ENCODE measurements around the gene LY6G6F.

The LY6G6F gene, protein sequence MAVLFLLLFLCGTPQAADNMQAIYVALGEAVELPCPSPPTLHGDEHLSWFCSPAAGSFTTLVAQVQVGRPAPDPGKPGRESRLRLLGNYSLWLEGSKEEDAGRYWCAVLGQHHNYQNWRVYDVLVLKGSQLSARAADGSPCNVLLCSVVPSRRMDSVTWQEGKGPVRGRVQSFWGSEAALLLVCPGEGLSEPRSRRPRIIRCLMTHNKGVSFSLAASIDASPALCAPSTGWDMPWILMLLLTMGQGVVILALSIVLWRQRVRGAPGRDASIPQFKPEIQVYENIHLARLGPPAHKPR

GRCh38 chr6:31706599-31706998 lies at the start of gene LY6G6F:
Gene LY6G6F, plus strand, starts transcription at chr6:31706866. Its CDS starts 41 bp downstream, at chr6:31706907.
- DNase-seq: no peak

DNA sequence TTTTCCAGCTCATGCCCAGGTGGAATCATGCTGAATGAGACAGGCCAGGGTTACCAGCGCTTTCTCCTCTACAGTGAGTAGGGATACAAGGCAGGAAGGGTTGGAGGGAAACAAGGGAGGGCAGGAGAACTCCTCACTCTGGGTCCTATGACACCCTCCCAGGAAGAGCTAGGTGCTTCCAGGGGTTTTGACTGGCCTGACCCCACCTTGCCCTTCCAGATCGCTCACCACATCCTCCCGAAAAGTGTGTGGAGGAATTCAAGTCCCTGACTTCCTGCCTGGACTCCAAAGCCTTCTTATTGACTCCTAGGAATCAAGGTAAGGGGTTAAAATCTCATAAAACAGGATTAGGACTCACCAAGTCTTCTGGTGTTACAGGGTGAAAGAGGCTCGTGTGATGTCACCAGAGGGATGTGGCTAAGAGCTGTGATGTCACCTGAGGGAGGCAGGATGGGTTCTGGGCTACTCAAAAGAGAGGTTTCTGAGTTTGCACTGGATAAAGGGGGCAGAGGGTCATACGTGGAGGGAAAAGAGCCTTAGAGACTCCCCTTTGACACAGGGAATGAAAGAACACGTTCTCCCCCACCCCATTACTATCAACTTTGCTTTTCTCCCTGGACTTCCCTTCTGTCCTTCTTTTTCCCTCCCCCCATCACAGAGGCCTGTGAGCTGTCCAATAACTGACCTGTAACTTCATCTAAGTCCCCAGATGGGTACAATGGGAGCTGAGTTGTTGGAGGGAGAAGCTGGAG lies 49.1 kb upstream of the LY6G6F start:
- no peak for DNase-seq

- DNase-seq: no peak
Measured at GRCh38 chr6:31658158-31658688, 48.4 kb upstream of the LY6G6F start.

DNA sequence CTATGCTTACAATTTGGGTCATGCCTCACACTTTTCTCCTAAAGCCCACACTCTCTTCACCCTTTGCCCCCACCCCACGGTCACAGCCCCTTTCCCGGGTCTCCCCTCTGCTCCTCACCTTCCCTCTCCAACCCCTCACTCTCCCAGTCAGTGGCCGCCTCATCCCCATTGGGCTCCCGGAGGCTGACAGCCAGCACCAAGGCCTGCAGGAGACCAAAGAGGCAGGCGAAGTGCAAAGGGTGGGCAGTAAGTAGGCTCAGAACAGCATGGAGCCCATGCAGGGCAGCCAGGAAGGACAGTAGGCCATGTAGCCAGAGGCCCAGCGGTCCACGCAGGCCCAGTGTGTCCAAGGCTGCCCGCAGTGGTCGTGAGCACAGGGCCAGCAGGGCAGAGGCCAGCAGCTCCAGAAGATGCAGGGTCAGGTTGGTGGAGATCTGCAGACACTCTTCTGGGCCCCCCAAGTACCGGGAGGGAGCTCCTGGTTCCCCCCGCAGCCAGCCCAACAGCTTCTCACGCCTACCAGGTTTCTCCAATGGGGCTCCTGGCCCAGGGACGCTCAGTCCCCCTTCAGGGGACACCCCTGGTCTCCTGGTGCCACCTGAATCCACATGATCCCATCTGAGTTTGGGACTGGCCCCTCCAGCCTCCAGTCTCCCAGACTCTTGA lies 47.5 kb upstream of the LY6G6F start:
- DNase-seq: no peak

GRCh38 chr6:31659649-31660380 lies 46.9 kb upstream of the LY6G6F start:
- DNase-seq: no peak

- peak; percentile 28 for DNase-seq
Measured at GRCh38 chr6:31660381-31661261, 46.0 kb upstream of the LY6G6F start, which contains the start of gene C6orf47. Gene C6orf47, minus strand, starts transcription at chr6:31660778. Its CDS starts 831 bp downstream, at chr6:31659947.

GRCh38 chr6:31661262-31662123 lies 45.2 kb upstream of the LY6G6F start:
- DNase-seq: no peak

DNA sequence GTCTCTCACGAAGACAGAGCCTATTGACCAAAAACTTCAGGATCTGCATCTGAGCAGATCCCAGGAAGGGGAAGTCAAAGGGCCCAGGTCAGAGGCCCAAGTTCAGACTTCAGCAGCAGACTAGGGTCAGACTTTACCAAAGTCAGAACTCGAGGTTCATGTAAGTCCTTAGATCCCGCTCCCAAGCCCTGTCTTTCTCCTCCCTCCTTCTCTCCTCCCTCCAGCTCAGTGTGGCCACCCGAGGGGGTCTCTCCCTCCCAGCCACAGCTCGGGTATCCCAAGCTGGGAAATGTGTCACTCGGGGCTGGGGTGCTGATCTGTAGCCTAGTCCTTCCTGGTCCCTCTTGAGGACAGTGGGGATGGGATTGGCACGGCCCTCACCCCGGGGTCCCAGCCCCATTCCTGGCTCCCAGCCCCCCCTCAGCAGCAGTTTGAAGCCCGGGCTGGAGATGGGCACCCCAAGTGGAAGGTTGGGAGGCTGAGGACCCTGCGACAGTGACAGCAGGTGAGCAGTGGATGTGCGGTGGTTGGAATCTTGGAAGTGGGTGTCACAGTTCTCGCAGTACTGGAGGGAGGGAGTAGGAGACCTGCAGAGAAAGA lies 44.4 kb upstream of the LY6G6F start:
- DNase-seq: no peak

GRCh38 chr6:31663126-31663960 lies 43.3 kb upstream of the LY6G6F start:
- DNase-seq: no peak

DNA sequence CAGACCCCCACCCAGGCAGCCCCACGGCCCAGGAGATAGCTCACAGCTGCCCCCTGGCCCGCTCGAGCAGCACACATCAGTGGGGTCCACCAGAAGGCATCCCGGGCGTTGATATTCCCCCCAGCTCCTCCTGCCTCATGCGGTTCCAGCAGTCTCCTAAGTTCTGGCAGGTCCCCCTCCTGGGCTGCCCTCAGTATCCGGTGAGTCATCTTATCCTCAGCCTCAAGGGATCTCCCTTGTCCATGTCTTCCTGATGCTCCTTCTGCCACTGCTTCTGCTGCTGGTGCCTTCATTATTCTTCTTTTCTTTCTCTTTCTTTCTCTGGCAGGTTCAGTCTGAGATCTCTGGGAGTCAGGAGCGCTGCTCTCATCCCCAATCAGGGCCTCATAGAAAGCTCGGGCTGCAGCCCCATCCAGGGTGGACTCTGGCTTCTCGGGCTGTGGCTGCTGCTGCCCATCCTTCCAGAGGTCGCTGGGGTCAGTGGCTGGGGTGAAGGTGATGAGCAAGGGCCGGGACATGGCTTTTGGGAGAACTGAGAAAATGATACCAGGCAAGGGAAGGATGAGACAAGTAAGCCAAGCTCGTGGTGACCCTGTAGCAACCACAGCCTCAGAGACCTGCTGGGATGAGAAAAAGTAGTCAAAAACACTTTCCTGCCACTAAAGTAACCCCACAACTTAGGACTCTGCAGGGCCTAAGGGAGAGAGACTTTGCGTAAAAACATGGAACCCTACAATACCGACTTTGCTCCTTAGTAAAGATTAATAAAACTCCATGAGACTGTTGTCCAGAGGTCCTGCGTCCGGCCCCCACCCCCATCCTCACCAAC lies 42.5 kb upstream of the LY6G6F start:
- no peak for DNase-seq

DNA sequence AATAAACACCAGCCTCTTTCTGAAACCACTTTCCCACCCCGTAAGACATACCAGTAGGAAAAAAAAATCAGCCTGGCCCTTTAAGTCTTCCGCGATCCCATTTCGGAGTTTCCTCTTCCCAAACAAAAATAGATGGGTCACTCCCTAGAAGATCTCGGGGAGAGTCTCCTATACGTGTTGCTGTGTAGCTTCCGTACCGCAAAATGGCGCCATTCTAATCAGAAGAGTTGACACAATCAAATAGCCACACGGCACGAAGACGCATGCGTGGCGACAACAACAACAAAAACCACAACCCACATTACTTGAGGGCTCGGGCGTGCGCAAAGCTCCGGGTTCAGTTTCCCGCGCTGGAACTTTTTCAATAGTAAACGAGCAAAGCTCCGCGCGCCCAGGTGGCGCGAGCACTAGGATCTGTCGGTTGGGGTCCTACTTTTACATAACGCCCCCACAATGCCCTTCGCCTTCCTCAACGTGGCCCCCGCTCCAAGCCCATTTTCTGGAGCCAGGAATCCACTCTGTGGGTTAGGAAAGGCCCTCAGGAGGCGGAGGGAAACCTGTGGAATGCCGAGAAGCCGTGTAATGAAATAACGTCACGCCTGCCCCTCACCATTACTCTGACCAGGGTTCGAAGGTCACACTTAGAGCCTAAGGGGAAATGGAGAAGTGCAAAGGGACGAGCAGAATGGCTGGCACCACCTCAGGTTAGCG lies 41.7 kb upstream of the LY6G6F start, which contains the start of gene GPANK1:
Gene GPANK1, minus strand, starts transcription at position 208 of the 711 bp plus-strand sequence. CDS start 519 bp downstream, outside the sequence.
- DNase-seq: peak; percentile 69

DNA sequence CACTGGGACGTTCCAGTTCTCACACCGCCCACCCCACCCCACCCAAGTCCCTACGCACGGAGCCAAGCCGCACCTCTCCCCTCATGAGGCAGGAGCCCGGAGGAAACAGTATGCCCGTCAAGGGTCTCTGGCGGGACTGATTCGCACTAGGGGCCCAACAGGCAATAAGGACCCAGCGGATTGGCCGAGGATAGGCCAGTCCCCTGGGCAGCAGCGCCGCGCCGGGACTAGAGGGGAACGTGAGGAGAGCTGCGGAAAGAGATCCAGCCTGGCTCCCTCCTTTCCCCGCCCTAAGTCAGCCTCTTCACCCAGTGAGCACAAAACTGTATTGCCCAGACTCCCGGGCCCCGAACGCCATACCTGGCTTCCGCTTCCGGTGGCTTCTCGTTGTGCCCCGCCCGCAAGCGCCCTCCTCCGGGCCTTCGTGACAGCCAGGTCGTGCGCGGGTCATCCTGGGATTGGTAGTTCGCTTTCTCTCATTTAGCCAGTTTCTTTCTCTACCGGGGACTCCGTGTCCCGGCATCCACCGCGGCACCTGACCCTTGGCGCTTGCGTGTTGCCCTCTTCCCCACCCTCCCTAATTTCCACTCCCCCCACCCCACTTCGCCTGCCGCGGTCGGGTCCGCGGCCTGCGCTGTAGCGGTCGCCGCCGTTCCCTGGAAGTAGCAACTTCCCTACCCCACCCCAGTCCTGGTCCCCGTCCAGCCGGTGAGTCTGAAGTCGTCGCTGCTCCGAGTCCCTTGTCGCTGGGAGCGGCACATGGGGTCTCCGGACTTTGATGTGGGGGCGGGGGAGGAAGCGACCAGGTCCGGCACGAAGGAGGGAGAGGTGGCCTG lies 40.9 kb upstream of the LY6G6F start, which contains the start of gene CSNK2B:
Gene CSNK2B, plus strand, starts transcription at position 580 of the 836 bp plus-strand sequence. CDS start 752 bp downstream, outside the sequence.
- peak; percentile 93 for DNase-seq

DNA sequence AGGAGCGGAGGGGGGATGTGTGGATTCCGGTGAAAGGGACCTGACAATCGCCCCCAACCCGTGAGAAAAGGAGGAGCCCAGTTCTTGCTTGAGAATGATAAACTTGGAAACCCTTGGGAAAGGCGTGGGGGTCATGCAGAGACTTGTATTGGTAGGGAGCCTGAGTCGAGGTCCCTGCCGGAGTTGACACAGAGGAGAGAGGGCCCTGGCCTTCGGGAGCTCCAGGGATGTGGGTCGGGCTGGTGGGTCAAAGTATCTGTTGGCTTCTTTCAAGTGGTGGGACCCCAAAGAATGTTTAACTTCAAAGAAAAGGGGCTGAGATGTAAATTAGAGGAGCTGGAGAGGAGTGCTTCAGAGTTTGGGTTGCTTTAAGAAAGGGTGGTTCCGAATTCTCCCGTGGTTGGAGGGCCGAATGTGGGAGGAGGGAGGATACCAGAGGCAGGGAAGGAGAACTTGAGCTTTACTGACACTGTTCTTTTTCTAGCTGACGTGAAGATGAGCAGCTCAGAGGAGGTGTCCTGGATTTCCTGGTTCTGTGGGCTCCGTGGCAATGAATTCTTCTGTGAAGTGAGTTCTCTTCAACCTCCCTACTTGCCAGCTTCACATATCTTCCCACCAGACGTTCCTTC lies 40.2 kb upstream of the LY6G6F start:
- DNase-seq: no peak

DNA sequence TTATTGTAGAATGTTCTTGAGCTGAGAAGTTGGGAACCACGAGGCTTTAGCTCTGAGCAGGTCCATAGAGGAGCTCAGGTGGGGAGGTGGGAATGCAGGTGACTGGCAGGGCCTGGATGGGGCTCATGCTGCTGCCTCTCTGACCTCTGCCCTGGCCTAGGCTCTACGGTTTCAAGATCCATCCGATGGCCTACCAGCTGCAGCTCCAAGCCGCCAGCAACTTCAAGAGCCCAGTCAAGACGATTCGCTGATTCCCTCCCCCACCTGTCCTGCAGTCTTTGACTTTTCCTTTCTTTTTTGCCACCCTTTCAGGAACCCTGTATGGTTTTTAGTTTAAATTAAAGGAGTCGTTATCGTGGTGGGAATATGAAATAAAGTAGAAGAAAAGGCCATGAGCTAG lies 37.0 kb upstream of the LY6G6F start, which contains the start of gene LY6G5B:
Gene LY6G5B, plus strand, starts transcription at position 301 of the 400 bp plus-strand sequence. CDS start 975 bp downstream, outside the sequence.
- DNase-seq: no peak

DNA sequence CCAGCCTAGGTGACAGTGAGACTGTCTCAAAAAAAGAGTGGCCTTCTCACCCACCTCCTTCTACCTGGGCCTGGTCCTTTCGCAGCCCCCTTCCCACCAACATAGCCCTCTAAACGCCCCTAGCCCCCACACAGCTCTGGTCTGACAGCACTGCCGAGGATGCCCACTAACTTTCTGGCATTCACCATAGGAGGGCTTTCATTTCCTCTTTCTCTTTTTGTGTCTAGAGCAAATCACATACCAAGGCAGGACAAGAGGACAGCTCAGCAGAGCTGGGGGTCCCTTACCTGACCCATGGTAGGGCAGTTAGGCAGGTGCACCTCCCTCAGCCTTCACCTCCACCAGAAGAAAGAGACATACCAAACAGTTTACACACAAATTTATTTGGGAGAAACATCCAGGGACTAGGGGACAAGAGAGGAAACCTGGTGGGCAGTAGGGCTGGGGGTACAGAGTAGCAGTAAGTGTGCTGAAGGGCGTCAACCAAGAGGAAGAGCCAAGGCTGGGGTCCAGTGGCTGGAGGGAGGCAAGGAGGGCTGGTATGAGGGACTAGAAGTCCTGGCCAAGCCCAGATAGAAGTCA lies 30.3 kb upstream of the LY6G6F start:
- DNase-seq: no peak
